Measurements from ENCODE around the gene UNC5C.

DNA sequence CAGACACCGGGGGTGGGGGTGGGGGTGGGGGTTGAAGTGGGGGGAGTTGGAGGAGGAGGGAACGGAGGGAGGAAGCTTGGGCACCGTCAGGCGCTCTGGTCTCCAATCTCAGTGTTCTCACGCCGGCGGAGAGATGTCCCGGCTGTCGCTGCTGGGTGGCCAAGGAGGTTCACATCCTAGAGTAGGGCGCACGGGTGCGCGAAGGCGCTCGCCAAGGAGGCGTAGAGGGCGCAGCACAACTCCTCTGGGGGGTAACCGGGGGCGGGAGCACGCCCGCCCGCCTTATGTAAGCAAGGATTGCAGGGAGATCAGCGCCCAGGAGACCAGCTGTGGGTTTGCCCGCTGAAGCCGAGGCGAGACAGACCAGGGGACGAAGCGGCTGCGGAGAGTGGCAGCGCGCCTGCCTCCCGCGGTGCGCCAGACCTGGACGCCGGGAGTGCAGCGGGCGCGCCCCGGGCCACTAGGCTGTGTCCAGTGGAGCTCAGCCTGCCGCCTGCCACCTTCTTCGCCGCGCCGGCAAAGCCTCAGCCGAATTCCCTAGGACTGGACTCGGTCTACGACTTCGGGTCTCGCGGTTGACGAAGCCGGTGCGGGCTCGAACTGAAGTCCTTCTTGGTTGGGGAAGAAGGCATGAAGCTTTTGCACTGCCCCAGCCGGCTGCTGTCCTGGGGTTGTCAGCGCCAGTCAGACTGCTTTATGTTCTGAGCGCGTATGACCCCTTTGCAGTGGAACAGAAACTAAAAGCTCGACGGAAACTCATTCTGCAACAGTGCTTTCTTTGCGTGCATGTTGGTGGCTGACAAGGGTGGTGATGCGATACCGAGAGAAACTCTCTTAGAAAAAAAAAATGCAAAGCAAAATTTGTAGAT is 707 bp upstream of the UNC5C start:
- TF ChIP-seq, protein P1, sequence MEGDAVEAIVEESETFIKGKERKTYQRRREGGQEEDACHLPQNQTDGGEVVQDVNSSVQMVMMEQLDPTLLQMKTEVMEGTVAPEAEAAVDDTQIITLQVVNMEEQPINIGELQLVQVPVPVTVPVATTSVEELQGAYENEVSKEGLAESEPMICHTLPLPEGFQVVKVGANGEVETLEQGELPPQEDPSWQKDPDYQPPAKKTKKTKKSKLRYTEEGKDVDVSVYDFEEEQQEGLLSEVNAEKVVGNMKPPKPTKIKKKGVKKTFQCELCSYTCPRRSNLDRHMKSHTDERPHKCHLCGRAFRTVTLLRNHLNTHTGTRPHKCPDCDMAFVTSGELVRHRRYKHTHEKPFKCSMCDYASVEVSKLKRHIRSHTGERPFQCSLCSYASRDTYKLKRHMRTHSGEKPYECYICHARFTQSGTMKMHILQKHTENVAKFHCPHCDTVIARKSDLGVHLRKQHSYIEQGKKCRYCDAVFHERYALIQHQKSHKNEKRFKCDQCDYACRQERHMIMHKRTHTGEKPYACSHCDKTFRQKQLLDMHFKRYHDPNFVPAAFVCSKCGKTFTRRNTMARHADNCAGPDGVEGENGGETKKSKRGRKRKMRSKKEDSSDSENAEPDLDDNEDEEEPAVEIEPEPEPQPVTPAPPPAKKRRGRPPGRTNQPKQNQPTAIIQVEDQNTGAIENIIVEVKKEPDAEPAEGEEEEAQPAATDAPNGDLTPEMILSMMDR (optimal IDR thresholded peaks at IDR 0.05 in 1 of 3, IDR thresholded peaks at IDR 0.05 in 1 of 3, conservative IDR thresholded peaks at IDR 0.05 in 1 of 3; ENCODE audit: extremely low read depth in 1 of 3, insufficient read depth in 2 of 3, low read length in 3 of 3), result no peak
- TF ChIP-seq EZH2 (IDR thresholded peaks at IDR 0.05; ENCODE audit: low read length), result peak; percentile 94

Data from keratinocyte (primary cell).